Measurements from ENCODE around the gene FBXW12. TPM values are rescaled to one million over a fixed set of nuclear protein-coding genes. Genes with fewer than 3 reads are reported as not detected.

The FBXW12 gene
- total RNA-seq, 1 experiment from 2014 or later: not detected

DNA sequence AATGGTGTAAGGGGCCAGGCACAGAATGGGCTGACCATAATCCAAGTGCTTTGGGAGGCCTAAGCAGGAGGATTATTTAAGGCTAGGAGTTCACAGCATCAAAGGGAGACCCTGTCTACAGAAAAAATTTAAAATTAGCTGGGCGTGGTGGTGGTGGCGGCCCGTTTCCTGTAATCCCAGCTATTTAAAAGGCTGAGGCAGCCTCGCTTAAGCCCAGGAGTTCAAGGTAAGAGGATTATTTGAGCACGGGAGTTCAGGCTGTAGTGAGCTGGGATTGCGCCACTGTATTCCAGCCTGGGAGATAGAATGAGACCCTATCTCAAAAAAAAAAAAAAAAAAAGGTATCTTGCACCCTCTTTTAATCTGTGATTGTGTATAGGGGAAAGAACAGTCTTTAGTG lies 69.9 kb downstream of the FBXW12 start:
- Histone ChIP-seq H3K9me3 (ENCODE audit: low read length) (no peaks in the 10 kb centered on the region), H3K4me2 (ENCODE audit: low read length) (peak overlapping the region; percentile 89), H3F3A (ENCODE audit: low read length, unreplicated experiment) (peaks cover 12% of the 10 kb centered on the region), H3K4me1 (ENCODE audit: insufficient read depth, low read length) (peaks cover 29% of the 10 kb centered on the region), H3K36me3 (ENCODE audit: low read depth, low read length) (peaks cover 16% of the 10 kb centered on the region), H3K4me3 (ENCODE audit: low read length) (peak overlapping the region; percentile 99), H4K20me1 (ENCODE audit: low read length) (peaks cover 7% of the 10 kb centered on the region), H3K27ac (ENCODE audit: low read length) (no peak overlapping the region), H3K9ac (ENCODE audit: low read length) (peak overlapping the region; percentile 93; the same call in 1 of the 2 replicates), H3K79me2 (ENCODE audit: low read length) (peaks cover 51% of the 10 kb centered on the region), H3K9me2 (replicated peaks; ENCODE audit: low read length) (no peaks in the 10 kb centered on the region), H3K27me3 (ENCODE audit: low read length) (no peaks in the 10 kb centered on the region), H2AFZ (ENCODE audit: low read length) (no peak overlapping the region)
- CTCF ChIA-PET: no interaction called here
- ATAC-seq (no peak), DNase-seq (no peak)
- POLR2A ChIA-PET (ENCODE audit: unreplicated experiment): no interaction called here
- intact Hi-C loops (cut with micrococcal nuclease): no loop called here
- no TSS peak for BruUV-seq (replicated peaks)
- TF ChIP-seq, protein P1, sequence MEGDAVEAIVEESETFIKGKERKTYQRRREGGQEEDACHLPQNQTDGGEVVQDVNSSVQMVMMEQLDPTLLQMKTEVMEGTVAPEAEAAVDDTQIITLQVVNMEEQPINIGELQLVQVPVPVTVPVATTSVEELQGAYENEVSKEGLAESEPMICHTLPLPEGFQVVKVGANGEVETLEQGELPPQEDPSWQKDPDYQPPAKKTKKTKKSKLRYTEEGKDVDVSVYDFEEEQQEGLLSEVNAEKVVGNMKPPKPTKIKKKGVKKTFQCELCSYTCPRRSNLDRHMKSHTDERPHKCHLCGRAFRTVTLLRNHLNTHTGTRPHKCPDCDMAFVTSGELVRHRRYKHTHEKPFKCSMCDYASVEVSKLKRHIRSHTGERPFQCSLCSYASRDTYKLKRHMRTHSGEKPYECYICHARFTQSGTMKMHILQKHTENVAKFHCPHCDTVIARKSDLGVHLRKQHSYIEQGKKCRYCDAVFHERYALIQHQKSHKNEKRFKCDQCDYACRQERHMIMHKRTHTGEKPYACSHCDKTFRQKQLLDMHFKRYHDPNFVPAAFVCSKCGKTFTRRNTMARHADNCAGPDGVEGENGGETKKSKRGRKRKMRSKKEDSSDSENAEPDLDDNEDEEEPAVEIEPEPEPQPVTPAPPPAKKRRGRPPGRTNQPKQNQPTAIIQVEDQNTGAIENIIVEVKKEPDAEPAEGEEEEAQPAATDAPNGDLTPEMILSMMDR (conservative IDR thresholded peaks at IDR 0.05; ENCODE audit: low read depth, low read length): no peak
- TF ChIP-seq EZH2 (IDR thresholded peaks at IDR 0.05; ENCODE audit: low read length, unreplicated experiment): no peak
- no peak for TF ChIP-seq EZH2phosphoT487 (IDR thresholded peaks at IDR 0.05; ENCODE audit: borderline replicate concordance, low read length)

Other genes starting within 250 kb of the FBXW12 start
- 42.4 and 43.0 TPM in 2 replicates for gene CDC25A, start 183.8 kb upstream of the FBXW12 start, total RNA-seq (2014; rRNA removed)
- gene CAMP, start 148.7 kb upstream of the FBXW12 start, total RNA-seq (2014; rRNA removed): not detected in 2 replicates
- 9.4 and 10.2 TPM in 2 replicates for gene ZNF589, start 131.1 kb upstream of the FBXW12 start, total RNA-seq (2014; rRNA removed)
- gene NME6, start 70.9 kb upstream of the FBXW12 start, total RNA-seq (2014; rRNA removed): 35.2 and 37.4 TPM in 2 replicates
- not detected in 2 replicates for gene SPINK8, start 38.6 kb upstream of the FBXW12 start, total RNA-seq (2014; rRNA removed)
- 31.8 and 35.4 TPM in 2 replicates for gene PLXNB1, start 57.9 kb downstream of the FBXW12 start, total RNA-seq (2014; rRNA removed)
- 27.8 and 30.9 TPM in 2 replicates for gene CCDC51, start 67.9 kb downstream of the FBXW12 start, total RNA-seq (2014; rRNA removed)
- 517 and 618 TPM in 2 replicates for gene TMA7, start 68.0 kb downstream of the FBXW12 start, total RNA-seq (2014; rRNA removed)
- 13.9 and 16.1 TPM in 2 replicates for gene ATRIP, start 74.5 kb downstream of the FBXW12 start, total RNA-seq (2014; rRNA removed)
- 159 and 164 TPM in 2 replicates for gene SHISA5, start 132.0 kb downstream of the FBXW12 start, total RNA-seq (2014; rRNA removed)
- gene PFKFB4, start 184.6 kb downstream of the FBXW12 start, total RNA-seq (2014; rRNA removed): 33.5 and 35.2 TPM in 2 replicates
- 0.81 and 0.91 TPM in 2 replicates for gene UCN2, start 191.6 kb downstream of the FBXW12 start, total RNA-seq (2014; rRNA removed)
- gene COL7A1, start 223.1 kb downstream of the FBXW12 start, total RNA-seq (2014; rRNA removed): 7.9 and 10.6 TPM in 2 replicates
- gene UQCRC1, start 237.4 kb downstream of the FBXW12 start, total RNA-seq (2014; rRNA removed): 575 and 622 TPM in 2 replicates
- not detected in 2 replicates for gene TMEM89, start 249.6 kb downstream of the FBXW12 start, total RNA-seq (2014; rRNA removed)